HepG2 (cell line): Measurements from ENCODE around the gene ISG20. TPM values are rescaled to one million over a fixed set of nuclear protein-coding genes. Genes with fewer than 3 reads are reported as not detected.

Source experiments
- ATAC-seq: fragments of 200-7000 bp; cut with Tn5 transposase; 3 replicates; pipeline ENCODE4 v1.9.1; 2020; ENCODE audit warnings: mild to moderate bottlenecking, moderate library complexity
- BruUV-seq: library from RNA; stranded (reverse); fragments of 400-500 nt; replicated peaks from 2 replicates; lab custom pipeline; 2021; lab: Mats Ljungman, UMichigan
- CTCF ChIA-PET: fragments of 300-600 bp; formaldehyde crosslinking; extraction: SDS; loops from one replicate; lab custom pipeline; 2021; ENCODE audit warnings: low total read pairs, inconsistent platforms, low intra/inter-chr PET ratio; lab: Yijun Ruan, JAX
- POLR2A ChIA-PET: fragments of 350-600 bp; sonication (Branson Sonifier 250); formaldehyde crosslinking; loops from one replicate; lab custom pipeline; 2020; ENCODE audit warnings: antibody characterized with exemption, inconsistent platforms; lab: Yijun Ruan, JAX
- DNase-seq: peaks from one replicate; pipeline ENCODE4 v3.0.0-alpha.2; 2015; ENCODE audit warnings: low spot score
- FAIRE-seq: peaks from 3 replicates; lab custom pipeline; 2011; peaks lifted over from hg19 to GRCh38; lab: Jason Lieb, UNC
- H2AFZ ChIP-seq: one replicate; pipeline ENCODE4 v1.6.1; 2011; ENCODE audit warnings: low read length, inconsistent platforms
- H3K27ac ChIP-seq: fragments of 300-600 bp; 3 replicates; pipeline ENCODE4 v1.8.0; 2011; ENCODE audit warnings: mixed run types, mild to moderate bottlenecking, mixed read lengths, low read length, inconsistent platforms; ENCODE audit not compliant: insufficient read depth; ENCODE audit errors: extremely low read length
- H3K27me3 ChIP-seq, 2 experiments: fragments of 200-600 bp in 1 of 2; 2 replicates in 1 of 2; 3 replicates in 1 of 2; pipeline versions ENCODE4 v1.6.0 to v1.8.0; 2011; ENCODE audit warnings: low read length in 2 of 2, mild to moderate bottlenecking in 2 of 2, moderate library complexity in 2 of 2, inconsistent platforms in 1 of 2; ENCODE audit not compliant: insufficient read depth in 2 of 2, control insufficient read depth in 1 of 2
- H3K36me3 ChIP-seq, 2 experiments: fragments of 200-600 bp in 1 of 2; replicated peaks in 1 of 2; 2 replicates in 1 of 2; 3 replicates in 1 of 2; pipeline versions ENCODE4 v1.5.1 to v1.8.0; 2011; ENCODE audit warnings: low read length in 2 of 2, inconsistent platforms in 1 of 2; ENCODE audit not compliant: insufficient read depth in 2 of 2, control insufficient read depth in 1 of 2
- H3K4me1 ChIP-seq: 2 replicates; pipeline ENCODE4 v1.5.1; 2012; ENCODE audit warnings: low read length, inconsistent platforms; ENCODE audit not compliant: insufficient read depth
- H3K4me2 ChIP-seq: 2 replicates; pipeline ENCODE4 v1.6.0; 2011; ENCODE audit warnings: low read depth, low read length, inconsistent platforms
- H3K4me3 ChIP-seq, 3 experiments: fragments of 200-600 bp in 1 of 3; sonication (generic), shearing (Covaris generic) in 1 of 3; replicated peaks in 1 of 3; 2 replicates each; pipeline ENCODE4 v1.5.1; 2011 to 2016; ENCODE audit warnings: low read length in 3 of 3, inconsistent platforms in 2 of 3, low read depth in 2 of 3, mild to moderate bottlenecking in 2 of 3, control low read depth in 1 of 3, mixed read lengths in 1 of 3; ENCODE audit not compliant: insufficient read depth in 1 of 3
- H3K79me2 ChIP-seq: one replicate; pipeline ENCODE4 v1.6.1; 2011; ENCODE audit warnings: low read length, inconsistent platforms; ENCODE audit not compliant: insufficient read depth
- H3K9ac ChIP-seq: 2 replicates; pipeline ENCODE4 v1.6.0; 2011; ENCODE audit warnings: mild to moderate bottlenecking, low read depth, low read length, inconsistent platforms; ENCODE audit not compliant: insufficient read depth
- H3K9me3 ChIP-seq: 2 replicates; pipeline ENCODE4 v1.5.1; 2012; ENCODE audit warnings: mild to moderate bottlenecking, low read length
- H4K20me1 ChIP-seq: 2 replicates; pipeline ENCODE4 v1.6.0; 2011; ENCODE audit warnings: inconsistent platforms, mild to moderate bottlenecking, low read length, moderate library complexity; ENCODE audit not compliant: insufficient read depth
- ATF1 ChIP-seq: IDR thresholded peaks from 2 replicates; pipeline ENCODE4 v1.6.1; 2016; ENCODE audit warnings: mild to moderate bottlenecking, control low read depth
- ATF5 ChIP-seq: sonication (generic); formaldehyde crosslinking; IDR thresholded peaks from 2 replicates; pipeline ENCODE4 v1.4.0; 2020; ENCODE audit warnings: mild to moderate bottlenecking, low read depth, missing genetic modification reagents
- FIP1L1 ChIP-seq: fragments of 200-400 bp; formaldehyde crosslinking; IDR thresholded peaks from 2 replicates; pipeline ENCODE4 v1.6.1; 2018; ENCODE audit warnings: low read depth, mild to moderate bottlenecking, low read length, moderate library complexity, borderline replicate concordance; ENCODE audit not compliant: insufficient read depth
- FOXP4 ChIP-seq: sonication (generic); formaldehyde crosslinking; IDR thresholded peaks from 2 replicates; pipeline ENCODE4 v1.4.0; 2020; ENCODE audit warnings: missing genetic modification reagents
- KDM3A ChIP-seq: IDR thresholded peaks from 2 replicates; pipeline ENCODE4 v1.6.1; 2018; ENCODE audit warnings: low read depth, missing compliant biosample characterization
- MLX ChIP-seq: IDR thresholded peaks from 2 replicates; pipeline ENCODE4 v1.6.1; 2016
- MYNN ChIP-seq: sonication (generic); formaldehyde crosslinking; IDR thresholded peaks from 2 replicates; pipeline ENCODE4 v1.4.0; 2020; ENCODE audit warnings: mild to moderate bottlenecking, low read depth, missing genetic modification reagents
- NFYC ChIP-seq: IDR thresholded peaks from 2 replicates; pipeline ENCODE4 v1.6.1; 2016; ENCODE audit warnings: missing genetic modification reagents, missing compliant biosample characterization
- NR2F1 ChIP-seq, 2 experiments: fragments of 450-650 bp in 1 of 2; formaldehyde crosslinking in 1 of 2; IDR thresholded peaks; 2 replicates each; pipeline versions ENCODE4 v1.5.0 to v1.6.1; 2016 to 2020; ENCODE audit warnings: mild to moderate bottlenecking in 1 of 2, missing compliant biosample characterization in 1 of 2, missing genetic modification reagents in 1 of 2, moderate library complexity in 1 of 2
- RFX5 ChIP-seq: IDR thresholded peaks from 2 replicates; pipeline ENCODE4 v1.6.1; 2011; ENCODE audit warnings: low read depth, low read length, improper control_type of control experiment
- RXRB ChIP-seq: IDR thresholded peaks from 2 replicates; pipeline ENCODE4 v1.6.1; 2016; ENCODE audit warnings: borderline replicate concordance, missing genetic modification reagents, missing compliant biosample characterization
- SOX13 ChIP-seq, 3 experiments: fragments of 450-650 bp in 1 of 3; sonication (generic) in 1 of 3; formaldehyde crosslinking in 1 of 3; IDR thresholded peaks in 2 of 3; conservative IDR thresholded peaks in 1 of 3; 2 replicates each; pipeline versions ENCODE4 v1.5.0 to v1.6.1; 2016 to 2020; ENCODE audit warnings: antibody characterized with exemption in 1 of 3, mild to moderate bottlenecking in 1 of 3, missing compliant biosample characterization in 1 of 3, missing genetic modification reagents in 1 of 3, moderate library complexity in 1 of 3
- ZIK1 ChIP-seq: sonication (generic); formaldehyde crosslinking; IDR thresholded peaks from 2 replicates; pipeline ENCODE4 v1.5.0; 2020; ENCODE audit warnings: mild to moderate bottlenecking, low read depth, missing genetic modification reagents, borderline replicate concordance
- ZNF747 ChIP-seq: sonication (generic); formaldehyde crosslinking; IDR thresholded peaks from 2 replicates; pipeline ENCODE4 v1.8.1; 2023; ENCODE audit warnings: missing genetic modification reagents, mild to moderate bottlenecking, borderline replicate concordance
- ZNF883 ChIP-seq: sonication (generic); formaldehyde crosslinking; IDR thresholded peaks from 2 replicates; pipeline ENCODE4 v1.5.1; 2020; ENCODE audit warnings: mild to moderate bottlenecking, missing genetic modification reagents; ENCODE audit errors: not compliant biosample characterization
- ZSCAN30 ChIP-seq: sonication (generic); formaldehyde crosslinking; IDR thresholded peaks from 2 replicates; pipeline ENCODE4 v1.5.0; 2020; ENCODE audit warnings: mild to moderate bottlenecking, missing genetic modification reagents
- in situ Hi-C: cut with HindIII; loops from 2 replicates; pipeline ENCODE4 v1.10.0; 2017; ENCODE audit warnings: low pct_unique_long_range_greater_than_20kb; ENCODE audit not compliant: extremely low pct_ligation_motif_present
- intact Hi-C: fragments of 100-400 bp; cut with micrococcal nuclease; formaldehyde crosslinking; loops from one replicate; pipeline ENCODE4 v1.10.0; 2022; ENCODE audit not compliant: unreplicated experiment
- polyA plus RNA-seq, 8 experiments: library from polyadenylated mRNA; depleted of rRNA in 3 of 8; stranded (reverse) in 7 of 8; unstranded in 1 of 8; fragments of >200 nt; fragmentation: Illumina TruSeq in 4 of 8; extraction: Trizol in 4 of 8; gene quantifications; 2 replicates each; pipeline versions ENCODE4 v1.2.1 to v1.2.3, GENCODE V29; 2011 to 2016; ENCODE audit warnings: low read depth in 4 of 8, missing spikeins in 1 of 8, mixed read lengths in 1 of 8; ENCODE audit not compliant: insufficient read depth in 1 of 8
- total RNA-seq, 5 experiments: library from RNA; depleted of rRNA; stranded (reverse); fragments of >200 nt; fragmentation: Illumina TruSeq; extraction: Trizol; gene quantifications; 2 replicates each; pipeline ENCODE4 v1.2.3, GENCODE V29; 2016; ENCODE audit warnings: low read depth in 1 of 5

Gene ISG20
- total and polyA plus RNA-seq, 2 of the 13 experiments (the other 11 are each of a cell fraction or from before 2014, with no cell fraction given): 6.3 to 31.5 TPM

- H3K4me3 ChIP-seq: no peak overlapping the region
- CTCF ChIA-PET: no interaction called here
- in situ Hi-C loops: loop anchor here (5.0 kb wide), 1 partner anchor 36 kb away; no protein-coding TSS in a partner anchor
Measured at GRCh38 chr15:88661041-88661700, 22.4 kb downstream of the ISG20 start.

More at GRCh38 chr15:88661041-88661700, 22.4 kb downstream of the ISG20 start:
- Histone ChIP-seq H3K9ac (no peak overlapping the region), H3K79me2 (no peaks in the 10 kb centered on the region), H3K4me2 (no peak overlapping the region), H3K9me3 (no peaks in the 10 kb centered on the region), H3K27ac (no peak overlapping the region), H4K20me1 (no peaks in the 10 kb centered on the region), H3K36me3 (no peaks in the 10 kb centered on the region), H2AFZ (no peak overlapping the region), H3K27me3 (peaks cover 2 to 13% of the 10 kb centered on the region in 2 experiments; a peak in 4 of 5 replicates), H3K4me1 (no peaks in the 10 kb centered on the region)
- no peak for FAIRE-seq
- intact Hi-C loops: no loop called here
- no peak for TF ChIP-seq NR2F1 (CRISPR knock-in tag; IDR thresholded peaks at IDR 0.05)
- no peak for TF ChIP-seq RXRB (CRISPR knock-in tag)
- TF ChIP-seq NFYC (CRISPR knock-in tag): no peak
- no peak for TF ChIP-seq ZNF883
- no peak for TF ChIP-seq ATF1 (CRISPR knock-in tag)
- TF ChIP-seq ZIK1: no peak
- no peak for TF ChIP-seq SOX13 (IDR thresholded peaks at IDR 0.05)
- TF ChIP-seq SOX13 (CRISPR knock-in tag; conservative IDR thresholded peaks at IDR 0.05 in 1 of 2, IDR thresholded peaks at IDR 0.05 in 1 of 2): no peak
- TF ChIP-seq MYNN (CRISPR knock-in tag): no peak
- TF ChIP-seq ZSCAN30 (CRISPR knock-in tag): no peak
- no peak for TF ChIP-seq ZNF747
- TF ChIP-seq FOXP4 (CRISPR knock-in tag): no peak
- TF ChIP-seq MLX (CRISPR knock-in tag): no peak
- no peak for TF ChIP-seq FIP1L1
- TF ChIP-seq RFX5: no peak
- no peak for TF ChIP-seq KDM3A (CRISPR knock-in tag)
- TF ChIP-seq ATF5 (CRISPR knock-in tag): no peak
- POLR2A ChIA-PET: no interaction called here
- DNase-seq: no peak
- no TSS peak for BruUV-seq
- ATAC-seq: no peak
